Activated CD4-positive, alpha-beta T cell treated with anti-CD3 and anti-CD28 coated beads for 48 hours (primary cell): ENCODE measurements around the gene KIAA1143.
A peak's percentile ranks its signal among the peaks of the same experiment; 100 is the strongest.

Source experiments
- DNase-seq: peaks from one replicate; pipeline ENCODE4 v3.0.0-alpha.2; 2020

KIAA1143 gene

DNA sequence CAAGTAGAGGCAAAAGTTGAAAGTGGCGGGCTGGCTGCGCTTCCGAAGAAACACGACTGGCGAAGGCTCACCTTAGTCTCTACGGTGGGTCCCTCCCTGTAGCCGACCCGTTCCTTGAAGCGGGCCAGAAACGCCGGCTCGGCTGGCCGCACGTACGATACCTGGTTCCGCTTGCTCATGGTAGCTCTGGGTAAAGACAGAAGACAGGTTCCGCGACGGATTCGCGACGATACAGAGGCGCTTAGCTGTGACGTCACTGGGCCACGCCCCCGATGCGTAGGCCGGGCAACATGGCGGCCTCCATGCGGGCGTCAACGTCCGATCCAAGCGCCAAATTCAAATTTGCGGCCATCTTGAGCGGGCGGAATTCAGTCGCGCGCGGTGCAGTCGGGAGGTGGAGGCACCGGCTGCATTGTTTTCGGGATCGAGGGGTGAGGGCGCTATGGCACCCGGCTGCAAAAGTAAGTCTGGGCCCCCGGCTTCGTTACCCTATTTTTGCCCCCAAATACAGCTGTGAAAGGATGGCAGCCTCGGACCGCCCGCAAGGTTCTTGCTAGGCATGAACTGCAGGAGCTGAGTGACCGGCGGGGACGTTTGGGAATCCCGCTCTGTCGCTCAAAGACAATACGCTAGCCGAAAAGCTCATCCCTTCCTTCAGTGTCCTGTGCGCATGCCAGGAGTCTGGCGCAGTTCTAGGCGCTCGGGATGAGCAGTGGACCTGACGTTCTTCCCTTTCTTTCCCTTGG, at the start of gene KIAA1143, which contains the start of gene KIF15:
Gene KIAA1143, minus strand, starts transcription at position 196 of the 746 bp plus-strand sequence. Its CDS starts 17 bp downstream, at position 179.
Gene KIF15, plus strand, starts transcription at position 371 of the 746 bp plus-strand sequence. Its CDS starts 72 bp downstream, at position 443.
- peak; percentile 99 for DNase-seq

DNA sequence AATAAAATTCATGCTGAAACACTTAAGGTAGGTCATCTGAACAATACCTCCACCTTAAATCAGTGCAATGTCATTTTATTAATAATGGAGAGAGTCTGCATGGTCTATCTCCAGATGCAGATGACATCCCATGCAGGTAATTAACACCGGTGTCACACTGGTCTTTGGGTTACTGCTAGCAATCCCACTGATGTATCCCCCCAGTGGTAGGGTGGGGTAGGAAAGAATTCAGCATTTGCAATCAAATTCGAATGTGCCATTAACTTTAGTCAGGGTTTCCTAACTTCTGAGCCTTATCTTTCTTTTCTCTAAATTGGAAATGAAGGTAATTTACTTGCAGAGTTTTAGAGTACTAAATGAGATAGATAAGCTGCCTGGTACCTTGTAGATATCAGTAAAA, 44.5 kb upstream of the KIAA1143 start:
- no peak for DNase-seq

- DNase-seq = no peak
Observed at GRCh38 chr3:44803298-44803697, 41.9 kb upstream of the KIAA1143 start.

GRCh38 chr3:44802011-44802410, 40.6 kb upstream of the KIAA1143 start:
- no peak for DNase-seq

GRCh38 chr3:44795197-44795596, 33.8 kb upstream of the KIAA1143 start:
- DNase-seq = no peak

GRCh38 chr3:44782891-44783290, 21.5 kb upstream of the KIAA1143 start:
- no peak for DNase-seq

- DNase-seq = no peak
Observed at GRCh38 chr3:44772099-44772442, 10.7 kb upstream of the KIAA1143 start.

- no peak for DNase-seq
Observed at GRCh38 chr3:44771424-44772098, 10.1 kb upstream of the KIAA1143 start.

GRCh38 chr3:44764248-44764647, 2.8 kb upstream of the KIAA1143 start:
- DNase-seq = no peak

- no peak for DNase-seq
Observed at GRCh38 chr3:44762690-44763089, 1.3 kb upstream of the KIAA1143 start.

GRCh38 chr3:44762170-44762677, 805 bp upstream of the KIAA1143 start:
- no peak for DNase-seq

GRCh38 chr3:44761101-44761423, 357 bp downstream of the KIAA1143 start:
- no peak for DNase-seq

GRCh38 chr3:44734646-44735168, 26.7 kb downstream of the KIAA1143 start:
- DNase-seq = no peak

DNA sequence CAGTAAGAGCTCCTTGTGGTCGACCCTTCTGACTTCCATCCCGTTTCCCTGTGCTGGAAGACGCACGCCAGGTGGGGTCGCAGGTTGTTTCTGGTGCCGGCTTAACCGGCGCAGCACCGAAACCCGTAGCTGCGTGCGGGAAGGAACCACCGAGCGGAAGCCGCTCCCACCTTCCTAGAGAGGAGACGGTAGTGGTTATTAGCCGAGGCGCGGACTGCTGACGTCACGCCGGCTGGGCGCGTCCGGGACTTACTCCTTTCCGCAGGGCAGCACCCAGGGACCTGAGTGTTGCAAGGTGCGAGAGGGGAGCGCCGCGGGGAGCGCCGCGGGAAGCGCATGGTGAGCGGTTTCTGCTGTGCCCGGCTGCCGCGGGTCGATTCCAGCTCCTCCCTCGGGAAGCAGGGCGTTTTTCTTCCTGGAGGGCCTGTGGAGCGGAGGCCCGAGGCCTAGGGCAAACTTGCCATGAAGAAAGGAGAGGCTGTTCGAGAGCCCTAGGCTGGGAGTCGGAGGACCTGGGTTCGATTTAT, 32.0 kb downstream of the KIAA1143 start, which contains the start of gene ZNF501:
Gene ZNF501, plus strand, starts transcription at position 252 of the 527 bp plus-strand sequence. CDS start 4,787 bp downstream, outside the sequence.
- peak; percentile 92 for DNase-seq

GRCh38 chr3:44722103-44722401, 39.4 kb downstream of the KIAA1143 start:
- DNase-seq = no peak

DNA sequence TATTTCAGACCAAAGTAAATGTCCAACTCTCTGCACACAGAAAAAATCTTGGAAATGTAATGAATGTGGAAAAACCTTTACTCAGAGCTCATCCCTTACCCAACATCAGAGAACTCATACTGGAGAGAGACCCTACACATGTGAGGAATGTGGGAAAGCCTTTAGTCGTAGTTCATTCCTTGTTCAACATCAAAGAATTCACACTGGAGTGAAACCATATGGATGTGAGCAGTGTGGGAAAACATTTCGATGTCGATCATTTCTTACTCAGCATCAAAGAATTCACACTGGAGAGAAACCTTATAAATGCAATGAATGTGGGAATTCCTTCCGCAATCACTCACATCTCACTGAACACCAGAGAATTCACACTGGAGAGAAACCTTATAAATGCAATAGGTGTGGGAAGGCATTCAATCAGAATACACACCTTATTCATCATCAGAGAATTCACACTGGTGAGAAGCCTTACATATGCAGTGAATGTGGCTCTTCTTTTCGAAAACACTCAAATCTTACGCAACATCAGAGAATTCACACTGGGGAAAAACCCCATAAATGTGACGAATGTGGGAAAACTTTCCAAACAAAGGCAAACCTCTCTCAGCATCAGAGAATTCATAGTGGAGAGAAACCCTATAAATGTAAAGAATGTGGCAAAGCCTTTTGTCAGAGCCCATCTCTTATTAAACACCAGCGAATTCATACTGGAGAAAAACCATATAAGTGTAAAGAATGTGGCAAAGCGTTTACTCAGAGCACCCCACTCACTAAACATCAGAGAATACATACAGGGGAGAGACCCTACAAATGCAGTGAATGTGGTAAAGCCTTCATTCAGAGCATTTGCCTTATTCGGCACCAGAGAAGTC, 40.0 kb downstream of the KIAA1143 start:
- no peak for DNase-seq

DNA sequence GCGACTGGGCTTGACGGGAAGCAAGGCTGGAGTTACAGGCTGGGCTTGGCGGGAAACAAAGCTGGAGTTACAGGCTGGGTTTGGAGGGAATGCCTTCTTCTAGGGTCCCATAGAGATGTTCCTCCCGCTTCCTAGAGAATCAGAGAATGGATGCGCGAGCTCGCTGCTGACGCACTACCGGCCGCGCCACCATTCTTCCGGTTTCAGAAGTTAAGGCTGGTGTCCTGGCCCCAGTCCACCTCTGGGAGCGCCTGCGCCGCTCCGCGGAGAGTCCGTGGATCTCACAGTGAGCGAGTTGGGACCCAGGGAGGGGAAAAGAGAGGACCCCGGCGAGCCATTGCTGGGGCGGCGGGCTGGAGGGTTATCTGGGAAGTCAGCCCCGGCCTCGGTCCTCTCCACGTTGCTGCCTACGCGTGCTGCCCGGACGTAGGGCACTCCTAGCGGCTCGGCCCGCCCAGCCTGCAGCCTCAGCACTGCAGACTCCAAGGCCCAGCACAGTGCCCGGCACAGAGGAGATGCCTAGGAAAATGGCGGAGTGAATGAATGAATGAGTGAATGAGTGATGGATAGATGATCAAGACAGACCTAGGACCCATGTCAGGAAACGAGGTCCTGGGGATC, 48.9 kb downstream of the KIAA1143 start, which contains the start of gene ZNF502:
Gene ZNF502, plus strand, starts transcription at position 206 of the 621 bp plus-strand sequence. CDS start 7,602 bp downstream, outside the sequence.
- DNase-seq = peak; percentile 80
